K562 (cell line): ENCODE results near the gene RTBDN. TPM values are rescaled to one million over a fixed set of nuclear protein-coding genes. Genes with fewer than 3 reads are reported as not detected.
A peak's percentile ranks its signal among the peaks of the same experiment; 100 is the strongest.

ENCODE experiments used
- EGR1 ChIP-seq: fragments of 450-650 bp; conservative IDR thresholded peaks from 2 replicates; pipeline ENCODE4 v1.6.1; 2017; ENCODE audit warnings: mild to moderate bottlenecking
- FOXP1 ChIP-seq: sonication (generic); formaldehyde crosslinking; IDR thresholded peaks from 2 replicates; pipeline ENCODE4 v1.8.0; 2022; ENCODE audit warnings: mild to moderate bottlenecking, missing genetic modification reagents
- GATAD2B ChIP-seq: fragments of 450-650 bp; IDR thresholded peaks from 2 replicates; pipeline ENCODE4 v1.6.1; 2017; ENCODE audit warnings: mild to moderate bottlenecking, borderline replicate concordance
- HDAC3 ChIP-seq: fragments of 450-650 bp; IDR thresholded peaks from 2 replicates; pipeline ENCODE4 v1.6.1; 2018; ENCODE audit warnings: borderline replicate concordance, mild to moderate bottlenecking, moderate library complexity; ENCODE audit not compliant: partially characterized antibody
- JUN ChIP-seq, 2 experiments: sonication (generic) in 1 of 2; formaldehyde crosslinking in 1 of 2; IDR thresholded peaks; 2 replicates each; pipeline versions ENCODE4 v1.6.1 to v1.8.0; 2012 to 2022; ENCODE audit warnings: borderline replicate concordance in 2 of 2, mild to moderate bottlenecking in 2 of 2, improper control_type of control experiment in 1 of 2, low read depth in 1 of 2, low read length in 1 of 2, missing genetic modification reagents in 1 of 2
- KDM4B ChIP-seq, 2 experiments: fragments of 450-650 bp in 1 of 2; sonication (generic) in 1 of 2; IDR thresholded peaks; 2 replicates each; pipeline ENCODE4 v1.6.1; 2016 to 2017; ENCODE audit warnings: borderline replicate concordance in 2 of 2, antibody characterized with exemption in 1 of 2, low read depth in 1 of 2, mild to moderate bottlenecking in 1 of 2
- NCOA1 ChIP-seq: fragments of 450-650 bp; IDR thresholded peaks from 2 replicates; pipeline ENCODE4 v1.6.1; 2016; ENCODE audit warnings: low read depth
- NCOA6 ChIP-seq: fragments of 450-650 bp; IDR thresholded peaks from 2 replicates; pipeline ENCODE4 v1.6.1; 2017; ENCODE audit warnings: mild to moderate bottlenecking
- NFRKB ChIP-seq: fragments of 450-650 bp; IDR thresholded peaks from 2 replicates; pipeline ENCODE4 v1.6.1; 2016; ENCODE audit warnings: low read depth
- RCOR1 ChIP-seq, 2 experiments: IDR thresholded peaks; 2 replicates each; pipeline ENCODE4 v1.6.1; 2012; ENCODE audit warnings: low read depth in 2 of 2, low read length in 2 of 2, borderline replicate concordance in 1 of 2, improper control_type of control experiment in 1 of 2
- SAFB ChIP-seq: fragments of 200-400 bp; formaldehyde crosslinking; IDR thresholded peaks from 2 replicates; pipeline ENCODE4 v1.6.1; 2017; ENCODE audit warnings: low read depth, low read length, borderline replicate concordance
- SMAD2 ChIP-seq: fragments of 150-350 bp; IDR thresholded peaks from 2 replicates; pipeline ENCODE4 v1.6.1; 2014; ENCODE audit warnings: low read depth, mild to moderate bottlenecking, low read length
- SPI1 ChIP-seq: IDR thresholded peaks from 2 replicates; pipeline ENCODE4 v1.6.1; 2011; ENCODE audit warnings: low read depth, low read length, control low read depth, borderline replicate concordance
- STAG1 ChIP-seq: sonication (generic); formaldehyde crosslinking; IDR thresholded peaks from 2 replicates; pipeline ENCODE4 v1.5.0; 2020; ENCODE audit warnings: missing genetic modification reagents, borderline replicate concordance
- SUPT5H ChIP-seq: fragments of 450-650 bp; IDR thresholded peaks from 2 replicates; pipeline ENCODE4 v1.6.1; 2016
- TEAD4 ChIP-seq, 2 experiments: sonication (generic) in 1 of 2; formaldehyde crosslinking in 1 of 2; IDR thresholded peaks; 2 replicates each; pipeline versions ENCODE4 v1.6.1 to v1.8.0; 2012 to 2022; ENCODE audit warnings: borderline replicate concordance in 1 of 2, inconsistent platforms in 1 of 2, low read length in 1 of 2, mild to moderate bottlenecking in 1 of 2, missing genetic modification reagents in 1 of 2
- TRIM24 ChIP-seq, 2 experiments: fragments of 450-650 bp; IDR thresholded peaks; 2 replicates each; pipeline ENCODE4 v1.6.1; 2016
- ZBED1 ChIP-seq: IDR thresholded peaks from 2 replicates; pipeline ENCODE4 v1.6.1; 2014
- ZFX ChIP-seq: sonication (generic); formaldehyde crosslinking; IDR thresholded peaks from 2 replicates; pipeline ENCODE4 v1.8.0; 2022; ENCODE audit warnings: mild to moderate bottlenecking, missing genetic modification reagents, moderate library complexity
- ZNF384 ChIP-seq: IDR thresholded peaks from 2 replicates; pipeline ENCODE4 v1.6.1; 2012; ENCODE audit warnings: low read depth, low read length, improper control_type of control experiment
- polyA plus RNA-seq, 8 experiments: library from polyadenylated mRNA; depleted of rRNA in 4 of 8; stranded (reverse) in 5 of 8; unstranded in 3 of 8; fragments of >200 nt; fragmentation: Nextera tagmentation in 2 of 8; fragmentation: Illumina TruSeq in 1 of 8; extraction: Ambion mirVana in 2 of 8; extraction: Trizol in 1 of 8; gene quantifications; 2 replicates each; pipeline versions ENCODE4 v1.2.1 to v1.2.3, GENCODE V29; 2011 to 2014; ENCODE audit warnings: inconsistent platforms in 1 of 8, missing spikeins in 1 of 8
- total RNA-seq, 7 experiments: library from RNA; depleted of rRNA in 6 of 7; stranded (reverse); fragments of >200 nt in 6 of 7; fragmentation: Illumina TruSeq in 2 of 7; extraction: Trizol in 2 of 7; gene quantifications; 2 replicates each; pipeline versions ENCODE4 v1.2.1 to v1.2.3, GENCODE V29; 2011 to 2021; ENCODE audit warnings: low replicate concordance in 1 of 7
- TF ChIP-seq, protein P1 (sequence below): fragments of 250-450 bp; sonication (Bioruptor Pico); IDR thresholded peaks from 2 replicates; pipeline ENCODE4 v1.8.0; 2021; ENCODE audit warnings: borderline replicate concordance, mild to moderate bottlenecking, moderate library complexity; ENCODE audit not compliant: poor library complexity, severe bottlenecking
- TF ChIP-seq, protein P2 (sequence below): sonication (generic); formaldehyde crosslinking; IDR thresholded peaks from 2 replicates; pipeline ENCODE4 v1.8.0; 2022; ENCODE audit warnings: mild to moderate bottlenecking, low read depth, missing genetic modification reagents

RTBDN gene
- total and polyA plus RNA-seq, 9 of the 15 experiments (the other 6 are each of a cell fraction or from before 2014, with no cell fraction given): 0.20 to 2.3 (median 0.72) TPM; not detected in 1

DNA sequence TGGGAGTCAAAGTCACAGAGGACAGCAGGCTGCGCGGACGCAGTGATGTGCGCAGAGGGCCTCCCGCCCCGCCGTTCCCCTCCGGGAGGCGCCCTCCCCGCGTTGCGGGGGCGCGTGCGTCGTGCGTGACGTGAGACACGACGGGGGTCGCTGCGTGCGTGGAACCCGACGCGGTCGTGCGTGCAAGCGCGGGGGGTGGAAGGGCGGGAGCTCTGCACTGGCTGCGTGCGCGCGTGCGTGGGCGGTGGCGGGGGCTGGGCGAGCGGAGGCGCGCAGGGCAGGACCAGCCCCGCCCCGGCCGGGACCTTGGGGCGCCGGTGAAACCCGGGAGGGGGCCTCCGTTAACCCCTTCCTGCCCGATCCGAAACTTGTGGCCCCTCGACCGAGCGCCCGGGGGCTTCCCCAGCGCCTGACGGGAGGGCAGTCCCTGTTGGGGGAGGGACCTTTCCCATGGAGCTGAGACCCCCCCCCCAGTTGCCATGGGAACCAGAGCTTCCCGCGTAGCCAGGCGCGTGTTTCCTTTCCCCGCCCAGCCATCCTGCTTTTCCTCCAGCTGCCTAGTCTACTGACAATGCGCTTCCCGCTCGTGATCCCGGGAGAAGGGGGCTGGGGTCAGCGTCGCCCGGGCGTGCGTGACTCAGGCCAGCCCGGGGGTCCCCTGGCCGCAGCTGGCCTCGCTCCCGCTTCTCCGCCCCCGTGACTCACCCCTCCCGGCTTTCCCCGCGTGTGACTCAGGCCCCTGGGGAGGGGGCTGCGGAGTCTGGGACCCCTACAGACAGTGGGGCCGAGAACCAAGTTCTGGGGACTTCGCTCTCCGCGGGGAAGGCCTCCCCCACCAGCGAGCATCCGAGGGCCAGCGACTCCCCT, 51.7 kb downstream of the RTBDN start (continued):
- TF ChIP-seq TRIM24 (IDR thresholded peaks at IDR 0.05) (0 out of 4 replicates have a peak, but pooled peaks of 1 of the 2 experiments have one; percentile 10), NCOA6 (peak; percentile 92), NFRKB (peak; percentile 15; the same call in 1 of the 2 replicates), FOXP1 (CRISPR knock-in tag) (peak; percentile 64; the same call in 1 of the 2 replicates), JUN (IDR thresholded peaks at IDR 0.05; ENCODE audit: borderline replicate concordance, low read depth, low read length) (peak; percentile 44; the same call in 1 of the 2 replicates), JUN (CRISPR knock-in tag; IDR thresholded peaks at IDR 0.05; ENCODE audit: borderline replicate concordance) (no peak), SPI1 (no peak), STAG1 (no peak), KDM4B (IDR thresholded peaks at IDR 0.05; ENCODE audit: borderline replicate concordance in 2 of 2, low read depth in 1 of 2) (peak in 1 of 2 experiments; percentile 23; a peak in 1 of 4 replicates), EGR1 (peak; percentile 99), TEAD4 (IDR thresholded peaks at IDR 0.05; ENCODE audit: low read length) (peak; percentile 21), TEAD4 (CRISPR knock-in tag; IDR thresholded peaks at IDR 0.05; ENCODE audit: borderline replicate concordance) (no peak), GATAD2B (peak; percentile 100), SUPT5H (peak; percentile 35), ZBED1 (no peak), ZNF384 (no peak), SAFB (peak; percentile 100), RCOR1 (IDR thresholded peaks at IDR 0.05; ENCODE audit: borderline replicate concordance in 1 of 2, low read depth in 2 of 2, low read length in 2 of 2) (peak in 1 of 2 experiments; percentile 67; a peak in 2 of 4 replicates), ZFX (peak; percentile 53), HDAC3 (no peak), SMAD2 (no peak), NCOA1 (no peak)
- TF ChIP-seq, protein P1, sequence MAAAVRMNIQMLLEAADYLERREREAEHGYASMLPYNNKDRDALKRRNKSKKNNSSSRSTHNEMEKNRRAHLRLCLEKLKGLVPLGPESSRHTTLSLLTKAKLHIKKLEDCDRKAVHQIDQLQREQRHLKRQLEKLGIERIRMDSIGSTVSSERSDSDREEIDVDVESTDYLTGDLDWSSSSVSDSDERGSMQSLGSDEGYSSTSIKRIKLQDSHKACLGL: no peak
- TF ChIP-seq, protein P2, sequence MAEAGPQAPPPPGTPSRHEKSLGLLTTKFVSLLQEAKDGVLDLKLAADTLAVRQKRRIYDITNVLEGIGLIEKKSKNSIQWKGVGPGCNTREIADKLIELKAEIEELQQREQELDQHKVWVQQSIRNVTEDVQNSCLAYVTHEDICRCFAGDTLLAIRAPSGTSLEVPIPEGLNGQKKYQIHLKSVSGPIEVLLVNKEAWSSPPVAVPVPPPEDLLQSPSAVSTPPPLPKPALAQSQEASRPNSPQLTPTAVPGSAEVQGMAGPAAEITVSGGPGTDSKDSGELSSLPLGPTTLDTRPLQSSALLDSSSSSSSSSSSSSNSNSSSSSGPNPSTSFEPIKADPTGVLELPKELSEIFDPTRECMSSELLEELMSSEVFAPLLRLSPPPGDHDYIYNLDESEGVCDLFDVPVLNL (CRISPR knock-in tag): no peak; the same call in 1 of the 2 replicates
